HepG2 (cell line): ENCODE data around the gene LASP1. TPM values are rescaled to one million over a fixed set of nuclear protein-coding genes. Genes with fewer than 3 reads are reported as not detected.

Experiments
- ATF1 ChIP-seq: IDR thresholded peaks from 2 replicates; pipeline ENCODE4 v1.6.1; 2016; ENCODE audit warnings: mild to moderate bottlenecking, control low read depth
- ATF6 ChIP-seq: sonication (generic); formaldehyde crosslinking; conservative IDR thresholded peaks from 2 replicates; pipeline ENCODE4 v1.4.0; 2020; ENCODE audit warnings: missing genetic modification reagents
- ELF3 ChIP-seq: IDR thresholded peaks from 2 replicates; pipeline ENCODE4 v1.6.1; 2016; ENCODE audit warnings: missing genetic modification reagents, missing compliant biosample characterization
- KDM5B ChIP-seq: sonication (generic); formaldehyde crosslinking; IDR thresholded peaks from 2 replicates; pipeline ENCODE4 v1.4.0; 2020; ENCODE audit warnings: missing genetic modification reagents, mild to moderate bottlenecking, borderline replicate concordance
- NAIF1 ChIP-seq: sonication (generic); formaldehyde crosslinking; IDR thresholded peaks from 2 replicates; pipeline ENCODE4 v1.5.0; 2020; ENCODE audit warnings: mild to moderate bottlenecking, missing genetic modification reagents, borderline replicate concordance
- NFE2L1 ChIP-seq: sonication (generic); formaldehyde crosslinking; IDR thresholded peaks from 2 replicates; pipeline ENCODE4 v1.4.0; 2020; ENCODE audit warnings: missing genetic modification reagents, mild to moderate bottlenecking, borderline replicate concordance
- POGZ ChIP-seq: sonication (generic); formaldehyde crosslinking; IDR thresholded peaks from 2 replicates; pipeline ENCODE4 v1.4.0; 2020; ENCODE audit warnings: mild to moderate bottlenecking, missing genetic modification reagents
- RFXAP ChIP-seq: sonication (generic); formaldehyde crosslinking; IDR thresholded peaks from 2 replicates; pipeline ENCODE4 v1.4.0; 2020; ENCODE audit warnings: missing genetic modification reagents, borderline replicate concordance
- SALL1 ChIP-seq: sonication (generic); formaldehyde crosslinking; IDR thresholded peaks from 2 replicates; pipeline ENCODE4 v1.8.0; 2022; ENCODE audit warnings: mild to moderate bottlenecking, missing genetic modification reagents
- SYNCRIP ChIP-seq: fragments of 200-400 bp; formaldehyde crosslinking; IDR thresholded peaks from 2 replicates; pipeline ENCODE4 v1.6.1; 2018; ENCODE audit warnings: mild to moderate bottlenecking, low read depth, low read length; ENCODE audit not compliant: insufficient read depth
- TBX3 ChIP-seq: fragments of 450-650 bp; IDR thresholded peaks from 2 replicates; pipeline ENCODE4 v1.6.1; 2017; ENCODE audit warnings: antibody characterized with exemption, mild to moderate bottlenecking, inconsistent platforms, borderline replicate concordance
- TFE3 ChIP-seq: IDR thresholded peaks from 2 replicates; pipeline ENCODE4 v1.6.1; 2016
- XRCC5 ChIP-seq: fragments of 200-400 bp; formaldehyde crosslinking; optimal IDR thresholded peaks from 2 replicates; pipeline ENCODE3; 2017; ENCODE audit warnings: mild to moderate bottlenecking, low read length
- ZBTB1 ChIP-seq: sonication (generic); formaldehyde crosslinking; IDR thresholded peaks from 2 replicates; pipeline ENCODE4 v1.4.0; 2020; ENCODE audit warnings: missing genetic modification reagents, borderline replicate concordance
- ZNF138 ChIP-seq: sonication (generic); formaldehyde crosslinking; IDR thresholded peaks from 2 replicates; pipeline ENCODE4 v1.5.0; 2020; ENCODE audit warnings: mild to moderate bottlenecking, low read depth, missing genetic modification reagents
- ZNF563 ChIP-seq: sonication (generic); formaldehyde crosslinking; IDR thresholded peaks from 2 replicates; pipeline ENCODE4 v1.8.0; 2022; ENCODE audit warnings: mild to moderate bottlenecking, moderate library complexity, missing genetic modification reagents
- ZNF781 ChIP-seq: sonication (generic); formaldehyde crosslinking; IDR thresholded peaks from 2 replicates; pipeline ENCODE4 v1.5.1; 2020; ENCODE audit warnings: borderline replicate concordance, mild to moderate bottlenecking, missing genetic modification reagents; ENCODE audit errors: not compliant biosample characterization
- polyA plus RNA-seq, 8 experiments: library from polyadenylated mRNA; depleted of rRNA in 3 of 8; stranded (reverse) in 7 of 8; unstranded in 1 of 8; fragments of >200 nt; fragmentation: Illumina TruSeq in 4 of 8; extraction: Trizol in 4 of 8; gene quantifications; 2 replicates each; pipeline versions ENCODE4 v1.2.1 to v1.2.3, GENCODE V29; 2011 to 2016; ENCODE audit warnings: low read depth in 4 of 8, missing spikeins in 1 of 8, mixed read lengths in 1 of 8; ENCODE audit not compliant: insufficient read depth in 1 of 8
- total RNA-seq, 5 experiments: library from RNA; depleted of rRNA; stranded (reverse); fragments of >200 nt; fragmentation: Illumina TruSeq; extraction: Trizol; gene quantifications; 2 replicates each; pipeline ENCODE4 v1.2.3, GENCODE V29; 2016; ENCODE audit warnings: low read depth in 1 of 5
- TF ChIP-seq, protein P1 (sequence below): sonication (generic); formaldehyde crosslinking; IDR thresholded peaks from 2 replicates; pipeline ENCODE4 v1.8.0; 2022; ENCODE audit warnings: mild to moderate bottlenecking, missing genetic modification reagents, moderate library complexity
- TF ChIP-seq, protein P2 (sequence below): IDR thresholded peaks from 2 replicates; pipeline ENCODE4 v1.6.1; 2016; ENCODE audit warnings: missing genetic modification reagents, missing compliant biosample characterization

Gene LASP1
- total and polyA plus RNA-seq, 2 of the 13 experiments (the other 11 are each of a cell fraction or from before 2014, with no cell fraction given): 70.1 to 97.0 TPM

- TF ChIP-seq, protein P1, sequence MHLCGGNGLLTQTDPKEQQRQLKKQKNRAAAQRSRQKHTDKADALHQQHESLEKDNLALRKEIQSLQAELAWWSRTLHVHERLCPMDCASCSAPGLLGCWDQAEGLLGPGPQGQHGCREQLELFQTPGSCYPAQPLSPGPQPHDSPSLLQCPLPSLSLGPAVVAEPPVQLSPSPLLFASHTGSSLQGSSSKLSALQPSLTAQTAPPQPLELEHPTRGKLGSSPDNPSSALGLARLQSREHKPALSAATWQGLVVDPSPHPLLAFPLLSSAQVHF (CRISPR knock-in tag): 0 out of 2 replicates have a peak, but pooled peaks have one; percentile 57
- peak; percentile 63 for TF ChIP-seq ZNF563
- no peak for TF ChIP-seq ZBTB1
- TF ChIP-seq ZNF138 (CRISPR knock-in tag): peak; percentile 90
- TF ChIP-seq ELF3 (CRISPR knock-in tag): peak; percentile 96
- peak; percentile 40; the same call in 1 of the 2 replicates for TF ChIP-seq TBX3
- peak; percentile 100 for TF ChIP-seq ATF1 (CRISPR knock-in tag)
- TF ChIP-seq KDM5B: peak; percentile 96
- TF ChIP-seq ATF6 (CRISPR knock-in tag): peak; percentile 69
- TF ChIP-seq TFE3 (CRISPR knock-in tag): peak; percentile 68
- TF ChIP-seq NAIF1 (CRISPR knock-in tag): peak; percentile 84; the same call in 1 of the 2 replicates
- TF ChIP-seq XRCC5: peak; percentile 59
- TF ChIP-seq, protein P2, sequence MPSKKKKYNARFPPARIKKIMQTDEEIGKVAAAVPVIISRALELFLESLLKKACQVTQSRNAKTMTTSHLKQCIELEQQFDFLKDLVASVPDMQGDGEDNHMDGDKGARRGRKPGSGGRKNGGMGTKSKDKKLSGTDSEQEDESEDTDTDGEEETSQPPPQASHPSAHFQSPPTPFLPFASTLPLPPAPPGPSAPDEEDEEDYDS (CRISPR knock-in tag): peak; percentile 90
- TF ChIP-seq RFXAP: 0 out of 2 replicates have a peak, but pooled peaks have one; percentile 40
- no peak for TF ChIP-seq SYNCRIP
- TF ChIP-seq NFE2L1: peak; percentile 100
- peak; percentile 93 for TF ChIP-seq SALL1 (CRISPR knock-in tag)
- TF ChIP-seq POGZ (CRISPR knock-in tag): peak; percentile 99
- peak; percentile 92 for TF ChIP-seq ZNF781 (CRISPR knock-in tag)
Measured at GRCh38 chr17:38824899-38825761, 44.7 kb upstream of the LASP1 start, which contains the start of gene CWC25 (continued).
